OCI-LY3 (cell line): ENCODE measurements around the gene ZNRD2.

ENCODE experiments used
- CTCF ChIP-seq: fragments of 200-600, 300-600 bp; sonication (generic); IDR thresholded peaks from 2 replicates; pipeline ENCODE4 v1.5.1; 2014; ENCODE audit warnings: antibody characterized with exemption, low read length, low read depth
- EZH2phosphoT487 ChIP-seq: fragments of 200-600 bp; shearing (Covaris generic); IDR thresholded peaks from 2 replicates; pipeline ENCODE4 v1.6.1; 2018; ENCODE audit warnings: antibody characterized with exemption, mixed run types, low read depth

- TF ChIP-seq CTCF (no peak), EZH2phosphoT487 (no peak)
Observed at GRCh38 chr11:65535102-65535501, 35.2 kb upstream of the ZNRD2 start.
